Measurements from ENCODE around the gene POP4. TPM values are rescaled to one million over a fixed set of nuclear protein-coding genes. Genes with fewer than 3 reads are reported as not detected.

POP4 gene
- total RNA-seq, 2 donors from 2014 or later = 52.4 to 87.5 TPM

DNA sequence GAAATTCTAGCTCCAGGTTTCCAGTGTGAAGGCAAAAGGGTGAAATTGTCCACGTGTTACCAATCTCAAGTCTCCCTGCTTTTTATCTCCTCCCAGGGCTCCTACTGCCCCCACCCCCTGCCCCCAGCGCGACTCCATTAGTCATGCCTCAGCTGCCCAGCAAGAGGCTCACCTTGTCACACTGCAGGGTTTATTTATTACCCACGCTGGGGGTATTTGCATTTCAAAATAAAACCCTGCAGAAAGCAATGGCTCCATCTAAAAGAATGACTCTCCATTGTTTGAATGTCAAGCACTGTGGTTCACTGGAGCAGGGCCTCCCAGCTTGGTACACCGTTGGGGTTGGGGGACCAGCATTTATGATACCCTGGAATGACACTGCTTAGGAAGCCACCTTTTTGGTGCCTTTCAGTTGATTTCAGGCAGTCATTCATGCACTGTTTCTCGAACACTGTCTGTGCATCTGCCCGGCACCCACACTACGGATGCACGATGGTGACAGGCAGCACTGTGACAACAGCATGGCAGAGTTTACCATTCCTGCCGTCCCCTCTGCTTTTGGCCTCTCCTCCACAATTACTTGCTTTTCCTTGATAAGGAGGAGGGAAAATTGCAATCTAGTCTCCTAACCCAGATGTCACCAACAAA, 9.9 kb upstream of the POP4 start:
- H3K9me3 ChIP-seq = no peaks in the 10 kb centered on the region

DNA sequence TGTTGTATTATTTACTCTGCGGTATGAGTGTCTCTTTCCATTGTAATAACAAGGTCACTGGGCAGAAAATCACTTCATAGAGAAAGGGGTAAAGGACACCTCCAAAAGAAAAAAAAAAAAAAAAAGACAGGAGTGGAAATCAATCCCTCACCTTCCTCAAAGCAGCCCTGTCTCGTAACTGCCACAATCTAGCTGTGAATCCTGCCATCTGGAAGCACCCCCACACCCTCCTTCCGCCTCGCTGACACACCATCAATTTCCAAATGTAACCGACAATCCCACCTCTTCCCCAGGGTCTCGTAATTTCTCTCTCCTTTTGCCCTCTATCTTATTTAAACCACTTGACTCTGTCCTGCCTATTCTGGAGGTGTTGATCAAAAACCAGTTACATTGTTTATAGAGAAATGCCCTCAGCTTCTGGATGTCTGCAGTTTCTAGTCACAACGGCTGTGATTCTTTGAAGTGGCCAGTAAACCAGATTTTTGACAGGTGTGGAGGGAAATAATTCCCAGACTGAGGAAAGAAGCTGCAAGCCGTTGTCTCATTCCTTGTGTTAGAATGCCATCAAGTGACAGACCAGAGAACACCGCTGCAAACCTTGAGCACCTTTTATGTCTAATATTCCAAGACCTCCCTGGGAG, 9.1 kb upstream of the POP4 start:
- intact Hi-C loops (cut with DNase I) = no loop called here

More for the DNA sequence above, 9.9 kb upstream of the POP4 start:
- no peak for DNase-seq
- Histone ChIP-seq H3K4me1 (no peaks in the 10 kb centered on the region), H3K9ac (ENCODE audit: low read depth in 2 of 2, low read length in 2 of 2) (no peak overlapping the region), H3K36me3 (no peaks in the 10 kb centered on the region), H3K27me3 (no peaks in the 10 kb centered on the region), H3K27ac (no peak overlapping the region), H3K4me3 (no peak overlapping the region)
- TF ChIP-seq, protein P1, sequence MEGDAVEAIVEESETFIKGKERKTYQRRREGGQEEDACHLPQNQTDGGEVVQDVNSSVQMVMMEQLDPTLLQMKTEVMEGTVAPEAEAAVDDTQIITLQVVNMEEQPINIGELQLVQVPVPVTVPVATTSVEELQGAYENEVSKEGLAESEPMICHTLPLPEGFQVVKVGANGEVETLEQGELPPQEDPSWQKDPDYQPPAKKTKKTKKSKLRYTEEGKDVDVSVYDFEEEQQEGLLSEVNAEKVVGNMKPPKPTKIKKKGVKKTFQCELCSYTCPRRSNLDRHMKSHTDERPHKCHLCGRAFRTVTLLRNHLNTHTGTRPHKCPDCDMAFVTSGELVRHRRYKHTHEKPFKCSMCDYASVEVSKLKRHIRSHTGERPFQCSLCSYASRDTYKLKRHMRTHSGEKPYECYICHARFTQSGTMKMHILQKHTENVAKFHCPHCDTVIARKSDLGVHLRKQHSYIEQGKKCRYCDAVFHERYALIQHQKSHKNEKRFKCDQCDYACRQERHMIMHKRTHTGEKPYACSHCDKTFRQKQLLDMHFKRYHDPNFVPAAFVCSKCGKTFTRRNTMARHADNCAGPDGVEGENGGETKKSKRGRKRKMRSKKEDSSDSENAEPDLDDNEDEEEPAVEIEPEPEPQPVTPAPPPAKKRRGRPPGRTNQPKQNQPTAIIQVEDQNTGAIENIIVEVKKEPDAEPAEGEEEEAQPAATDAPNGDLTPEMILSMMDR (IDR thresholded peaks at IDR 0.05) = no peak
- intact Hi-C loops (cut with DNase I) = no loop called here

DNA sequence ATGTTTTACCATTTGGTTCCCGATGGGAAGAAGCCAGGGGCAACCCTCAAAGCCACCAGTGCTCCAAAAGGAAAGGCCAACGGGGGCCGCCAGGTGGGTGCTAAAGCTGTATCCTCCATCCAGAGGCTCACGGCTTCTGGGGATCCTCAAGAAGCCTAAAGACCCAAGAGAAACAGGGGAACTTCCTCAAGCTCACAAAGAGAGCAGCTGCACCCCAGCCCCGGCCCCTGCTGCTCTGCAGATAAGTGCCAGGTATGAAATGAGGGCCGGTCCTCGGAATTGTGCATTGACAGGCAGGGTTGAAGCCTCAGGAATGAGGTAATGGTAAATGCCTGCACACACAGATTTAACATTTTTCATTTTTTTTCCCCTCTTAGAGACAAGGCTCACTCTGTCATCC, 8.0 kb upstream of the POP4 start:
- intact Hi-C loops (cut with DNase I) = no loop called here
- TF ChIP-seq, protein P1 (IDR thresholded peaks at IDR 0.05) = no peak
- no peak for DNase-seq
- Histone ChIP-seq H3K4me1 (no peaks in the 10 kb centered on the region), H3K36me3 (no peaks in the 10 kb centered on the region), H3K4me3 (no peak overlapping the region), H3K9me3 (no peaks in the 10 kb centered on the region), H3K9ac (ENCODE audit: low read depth in 2 of 2, low read length in 2 of 2) (no peak overlapping the region), H3K27ac (no peak overlapping the region), H3K27me3 (no peaks in the 10 kb centered on the region)

More for the DNA sequence above, 9.1 kb upstream of the POP4 start:
- Histone ChIP-seq H3K27me3 (no peaks in the 10 kb centered on the region), H3K27ac (no peak overlapping the region), H3K9me3 (no peaks in the 10 kb centered on the region), H3K4me3 (no peak overlapping the region), H3K9ac (ENCODE audit: low read depth in 2 of 2, low read length in 2 of 2) (no peak overlapping the region), H3K4me1 (no peaks in the 10 kb centered on the region), H3K36me3 (no peaks in the 10 kb centered on the region)
- TF ChIP-seq, protein P1 (IDR thresholded peaks at IDR 0.05) = no peak
- DNase-seq = no peak

DNA sequence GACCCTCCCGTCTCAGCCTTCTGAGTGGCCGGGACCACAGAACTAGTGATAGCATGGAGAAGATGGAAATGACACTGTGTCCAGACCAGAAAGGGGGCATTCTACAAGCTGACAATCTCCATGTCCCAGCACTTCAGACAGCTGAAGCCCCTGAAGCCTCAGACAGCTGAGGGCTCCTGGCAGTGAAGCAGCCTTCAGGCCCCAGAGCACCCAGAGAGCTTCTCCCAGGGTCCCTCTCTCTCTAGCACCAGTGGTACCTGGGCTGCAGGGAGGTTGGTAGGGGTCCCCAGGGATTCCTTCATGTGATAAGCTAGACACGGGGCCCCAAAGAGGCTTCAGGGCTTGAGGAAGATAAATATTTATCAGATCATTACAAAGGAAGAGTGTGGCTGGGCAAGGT, 7.6 kb upstream of the POP4 start:
- no peak overlapping the region for H3K9ac ChIP-seq (ENCODE audit: low read depth in 2 of 2, low read length in 2 of 2)
- H3K4me3 ChIP-seq = no peak overlapping the region
- intact Hi-C loops (cut with DNase I) = no loop called here
- H3K27me3 ChIP-seq = no peaks in the 10 kb centered on the region
- no peaks in the 10 kb centered on the region for H3K36me3 ChIP-seq
- TF ChIP-seq, protein P1 (IDR thresholded peaks at IDR 0.05) = no peak
- no peaks in the 10 kb centered on the region for H3K9me3 ChIP-seq
- DNase-seq = no peak
- no peak overlapping the region for H3K27ac ChIP-seq
- no peaks in the 10 kb centered on the region for H3K4me1 ChIP-seq

DNA sequence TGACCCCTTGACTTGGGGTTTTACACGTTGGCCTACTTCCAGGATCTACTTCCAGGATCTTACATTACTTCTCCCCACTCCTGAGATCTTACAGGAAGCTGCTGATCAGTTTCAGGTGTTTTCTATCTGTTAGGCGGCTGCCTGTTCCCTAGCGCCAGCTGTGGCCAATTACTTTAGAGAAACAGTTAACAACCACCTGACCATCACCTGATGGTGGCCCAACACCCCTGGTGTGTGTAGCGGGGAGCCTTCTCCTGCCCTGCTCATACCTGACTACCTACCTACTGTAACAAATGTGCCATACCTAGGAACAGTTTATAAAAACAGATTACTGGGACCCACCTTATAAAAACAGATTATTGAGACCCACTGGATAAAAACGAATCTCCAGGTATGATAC, 2.8 kb upstream of the POP4 start:
- Histone ChIP-seq H3K27ac (no peak overlapping the region), H3K4me3 (no peak overlapping the region), H3K4me1 (peaks cover 8% of the 10 kb centered on the region), H3K9me3 (no peaks in the 10 kb centered on the region), H3K9ac (ENCODE audit: low read depth in 2 of 2, low read length in 2 of 2) (no peak overlapping the region), H3K27me3 (no peaks in the 10 kb centered on the region), H3K36me3 (no peaks in the 10 kb centered on the region)
- intact Hi-C loops (cut with DNase I) = no loop called here
- DNase-seq = no peak
- TF ChIP-seq, protein P1 (IDR thresholded peaks at IDR 0.05) = no peak

Data from colonic mucosa (tissue), 4 donors.